ENCODE data around the gene GALNT4.

Gene GALNT4

DNA sequence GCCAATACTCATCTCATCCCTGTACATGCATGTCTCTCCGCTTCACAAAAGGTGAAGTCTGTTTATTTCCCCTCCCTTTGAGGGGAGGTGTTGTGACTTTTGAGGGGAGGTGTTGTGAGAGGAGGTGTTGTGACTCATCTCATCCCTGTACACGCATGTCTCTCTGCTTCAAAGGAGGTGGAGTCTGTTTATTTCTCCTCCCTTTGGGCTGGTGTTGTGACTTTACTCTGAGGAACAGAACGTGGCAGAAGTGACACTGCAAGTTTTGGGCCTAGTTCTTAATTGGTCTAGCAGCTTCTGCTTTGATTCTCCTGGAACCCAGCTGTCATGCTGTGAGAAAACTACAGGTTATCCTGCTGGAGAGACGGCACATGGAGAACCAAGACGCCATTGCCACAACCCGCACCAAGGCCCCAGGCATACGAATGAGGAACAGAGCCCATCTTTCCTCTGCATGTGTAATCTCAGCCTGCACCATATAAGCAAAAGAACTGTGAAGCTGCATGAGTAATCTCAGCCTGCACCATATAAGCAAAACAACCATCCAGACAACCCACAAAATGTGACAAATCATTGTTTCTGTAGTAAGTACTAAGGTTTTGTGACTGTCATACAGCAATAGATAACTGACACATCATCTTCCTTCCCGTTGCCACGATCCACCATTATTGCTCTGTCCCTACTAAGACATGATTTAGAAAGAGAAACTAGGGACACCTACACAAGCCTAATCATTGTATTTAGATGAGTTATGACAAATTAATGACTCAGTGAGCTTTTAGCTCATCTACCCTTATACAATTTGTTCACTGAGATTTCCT is 30.0 kb downstream of the GALNT4 start:
- in situ Hi-C loops (cut with MboI; ENCODE audit: low sequenced_read_pairs) = no loop called here

DNA sequence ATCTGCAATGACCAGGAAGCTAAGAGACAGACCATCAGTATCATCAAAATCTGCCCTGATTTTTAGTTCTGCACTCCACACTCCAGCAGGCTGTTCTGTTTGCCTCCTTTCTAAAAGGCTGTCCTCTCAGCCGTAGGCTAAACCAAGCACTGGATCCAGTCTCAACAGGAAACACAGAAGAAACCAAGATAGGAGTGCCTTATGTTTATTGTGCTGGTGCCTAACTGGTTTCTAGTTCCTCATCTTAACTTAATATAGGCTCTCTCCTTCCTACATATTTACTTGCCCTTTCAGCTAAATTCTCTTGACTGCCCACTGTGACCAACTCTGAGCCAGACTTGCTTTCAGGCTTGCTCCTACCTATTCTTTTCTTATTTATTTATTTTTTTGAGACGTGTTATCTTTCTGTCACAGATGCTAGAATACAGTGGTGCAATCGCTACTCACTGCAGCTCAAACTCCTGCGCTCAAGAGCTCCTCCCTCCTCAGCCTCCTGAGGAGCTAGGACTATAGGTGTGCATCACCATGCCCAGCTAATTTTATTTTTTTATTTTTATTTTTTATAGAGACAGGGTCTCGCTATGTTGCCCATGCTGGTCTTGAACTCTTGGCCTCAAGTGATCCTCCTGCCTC is 30.8 kb downstream of the GALNT4 start:
- in situ Hi-C loops (cut with MboI; ENCODE audit: low sequenced_read_pairs) = no loop called here

DNA sequence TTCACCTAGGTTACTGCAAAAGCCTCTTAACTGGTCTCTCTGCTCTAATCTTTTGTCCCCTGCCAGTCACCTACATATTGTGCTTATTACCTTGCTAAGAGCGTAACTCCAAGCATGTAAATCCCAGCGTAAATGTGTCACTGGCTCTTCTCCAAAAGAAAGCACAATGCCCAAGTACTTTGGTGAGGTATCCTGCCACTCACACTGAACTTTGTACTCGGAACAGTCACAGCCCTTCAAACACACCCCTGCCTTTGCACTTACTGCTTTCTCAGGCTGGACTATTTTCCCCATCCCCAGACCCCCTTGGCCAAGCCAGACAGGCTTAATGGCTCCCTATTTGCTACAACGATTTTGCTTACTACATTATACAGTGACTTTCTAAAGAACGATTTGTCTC is 31.7 kb downstream of the GALNT4 start:
- in situ Hi-C loops (cut with MboI; ENCODE audit: low sequenced_read_pairs) = no loop called here

DNA sequence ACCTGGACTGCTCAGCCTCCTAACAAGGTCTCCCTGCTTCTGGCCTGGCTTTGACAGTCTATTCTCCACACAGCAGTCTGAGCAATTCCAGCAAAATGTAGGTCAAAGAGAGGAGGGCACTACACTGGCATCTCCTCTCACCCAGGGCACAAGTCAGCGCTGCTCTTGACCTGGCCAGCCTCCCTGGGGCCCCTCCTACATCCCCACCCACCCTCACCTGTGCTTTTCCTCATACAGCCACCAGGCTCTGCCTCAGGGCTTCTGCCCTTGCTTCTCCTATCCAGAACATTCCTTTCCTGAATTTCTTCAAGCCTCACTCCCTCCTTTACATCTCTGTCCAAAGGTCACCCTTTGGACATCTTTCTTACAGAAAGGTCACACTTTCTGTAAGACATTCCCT is 33.7 kb downstream of the GALNT4 start:
- in situ Hi-C loops (cut with MboI; ENCODE audit: low sequenced_read_pairs) = no loop called here

DNA sequence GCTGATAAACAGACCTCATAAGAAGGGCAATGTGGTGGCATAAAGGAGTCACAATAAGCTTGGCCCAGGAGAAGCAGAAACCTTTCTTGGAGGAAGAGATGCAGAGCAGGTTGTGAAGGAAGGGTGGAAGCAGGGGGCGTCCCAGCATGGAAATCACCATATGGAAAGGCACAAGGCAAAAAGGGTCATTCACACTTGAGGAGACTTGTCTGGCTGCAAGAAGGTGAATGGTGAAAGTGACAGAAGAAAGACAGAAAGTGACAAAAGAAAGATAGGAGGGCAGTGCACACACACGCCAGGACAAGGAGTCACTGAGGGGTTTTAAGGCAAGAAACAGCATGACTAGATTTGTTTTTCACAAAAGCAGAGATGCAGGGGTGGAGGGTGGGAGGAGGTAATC is 38.3 kb downstream of the GALNT4 start:
- in situ Hi-C loops (cut with MboI; ENCODE audit: low sequenced_read_pairs) = no loop called here

DNA sequence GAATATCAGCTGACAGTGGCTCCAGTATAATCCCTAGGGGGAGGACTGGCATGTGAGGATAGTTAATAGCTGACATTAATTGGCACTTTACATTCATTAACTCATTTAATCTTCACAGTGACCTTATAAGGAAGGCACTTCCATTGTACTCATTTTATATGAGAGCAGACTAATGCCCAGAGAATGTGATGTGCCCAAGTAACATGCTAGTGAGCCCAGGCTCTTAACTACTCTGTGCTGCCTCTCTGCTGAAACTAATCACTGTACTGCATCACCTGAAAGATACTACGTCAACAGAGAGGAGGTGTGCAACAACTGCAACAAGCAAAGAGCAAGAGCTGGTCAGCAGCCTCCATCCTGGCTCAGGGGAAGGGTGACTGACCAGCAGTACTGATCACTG is 40.1 kb downstream of the GALNT4 start:
- in situ Hi-C loops (cut with MboI; ENCODE audit: low sequenced_read_pairs) = no loop called here

DNA sequence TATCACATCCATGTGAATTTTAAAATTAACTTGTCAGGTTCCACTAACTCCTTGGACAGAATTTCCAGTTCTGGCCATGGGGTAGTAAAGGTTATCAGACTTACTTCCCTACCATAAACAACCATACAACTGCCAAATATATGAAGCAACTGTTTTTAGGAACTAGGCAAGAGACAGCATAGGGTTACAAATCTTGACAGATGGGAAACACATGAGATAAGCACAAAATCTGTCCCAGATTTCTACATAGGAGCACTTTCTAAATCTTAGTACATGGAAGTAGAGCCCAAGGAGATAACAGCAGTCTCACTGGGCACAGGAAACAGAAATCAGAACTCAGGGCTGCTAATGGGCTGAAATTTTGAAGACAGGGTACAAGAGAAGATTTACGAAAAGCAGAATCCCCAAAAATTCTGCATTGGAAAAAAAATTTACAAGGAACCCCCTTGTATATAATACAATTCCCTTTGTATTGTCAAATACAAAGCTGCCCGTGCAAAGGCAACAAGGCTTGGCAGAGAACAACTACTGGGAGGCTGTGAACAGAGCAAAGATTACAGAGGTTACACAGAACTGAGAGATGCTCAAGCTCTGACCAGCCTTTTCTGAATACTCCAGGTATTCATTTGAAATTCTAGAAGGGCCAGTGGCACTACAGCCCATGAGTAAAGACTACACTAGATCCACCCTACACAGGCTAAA is 43.2 kb downstream of the GALNT4 start:
- in situ Hi-C loops (cut with MboI; ENCODE audit: low sequenced_read_pairs) = no loop called here

DNA sequence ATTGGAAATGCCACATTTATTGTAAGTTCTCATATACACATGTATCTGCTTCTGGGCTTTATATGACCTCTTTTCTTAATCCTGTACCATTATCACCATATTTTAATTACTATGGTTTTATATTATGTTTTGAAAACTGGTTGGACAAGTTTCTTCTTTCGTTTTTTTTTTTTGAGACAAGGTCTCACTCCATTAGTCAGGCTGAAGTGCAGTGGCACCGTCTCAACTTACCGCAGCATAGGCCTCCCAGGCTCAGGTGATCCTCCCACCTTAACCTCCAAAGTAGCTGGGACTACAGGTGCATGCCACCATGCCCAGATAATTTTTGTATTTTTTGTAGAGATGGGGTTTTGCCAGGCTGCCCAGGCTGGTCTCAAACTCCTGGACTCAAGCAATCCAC is 44.6 kb downstream of the GALNT4 start:
- in situ Hi-C loops (cut with MboI; ENCODE audit: low sequenced_read_pairs) = no loop called here

DNA sequence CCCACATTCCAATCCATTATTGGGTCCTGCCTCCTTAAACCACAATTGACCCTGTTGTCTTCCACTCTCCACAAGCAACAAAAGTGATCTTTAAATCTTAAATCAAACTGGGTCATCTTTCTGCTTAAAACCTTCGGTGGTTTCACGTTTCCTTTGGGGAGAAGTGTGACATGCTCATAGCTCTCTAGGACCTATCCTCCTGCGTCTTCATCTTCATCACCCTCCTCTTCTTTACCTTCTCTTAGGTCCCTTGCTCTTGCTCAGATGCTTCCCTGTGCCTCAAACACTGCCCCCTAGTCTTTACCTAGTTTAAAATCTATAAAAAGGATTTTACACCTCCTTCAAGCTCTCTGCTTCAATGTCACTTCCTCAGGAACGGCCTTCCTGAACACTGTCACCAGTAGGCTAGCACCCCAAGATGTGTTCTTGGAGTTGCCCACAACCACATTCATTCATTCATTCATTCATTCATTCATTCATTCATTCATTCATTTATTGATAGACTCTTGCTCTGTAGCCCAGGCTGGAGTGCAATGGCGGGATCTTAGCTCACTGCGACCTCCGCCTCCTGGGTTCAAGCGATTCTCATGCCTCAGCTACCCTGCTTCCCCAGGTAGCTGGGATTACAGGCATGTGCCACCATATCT is 46.8 kb downstream of the GALNT4 start:
- in situ Hi-C loops (cut with MboI; ENCODE audit: low sequenced_read_pairs) = no loop called here

DNA sequence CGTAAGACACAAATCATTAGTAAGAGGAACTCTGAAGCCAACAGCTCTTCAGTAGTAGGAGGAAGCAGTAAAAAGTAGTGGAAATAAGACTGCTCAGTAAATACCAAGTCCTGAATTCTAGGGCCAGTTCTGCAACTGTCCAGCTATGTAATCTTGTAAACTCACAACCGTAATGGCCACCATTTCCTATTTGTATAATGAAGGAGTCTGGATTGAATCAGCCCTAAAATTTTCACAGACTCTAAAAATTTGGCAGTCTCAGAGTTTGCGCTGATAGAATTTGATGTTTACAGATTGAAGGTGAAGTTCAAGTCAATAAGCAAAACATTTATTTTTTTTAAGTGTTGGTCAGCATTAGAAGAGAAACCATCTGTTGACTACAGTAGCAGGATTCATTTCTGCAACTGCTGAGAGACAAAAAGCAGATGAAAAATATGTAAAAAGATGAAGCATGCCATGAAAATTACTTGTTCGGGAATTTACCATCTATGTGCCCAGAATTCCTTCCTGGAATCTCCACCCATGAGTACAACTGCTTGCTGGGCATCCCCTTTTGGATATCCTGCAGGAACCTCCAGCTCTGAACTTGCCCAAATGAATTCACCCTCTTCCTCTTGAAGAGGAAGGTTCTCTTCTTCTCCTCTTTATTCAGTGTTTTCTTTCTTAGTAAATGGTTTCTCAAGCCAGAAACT is 47.5 kb downstream of the GALNT4 start:
- in situ Hi-C loops (cut with MboI; ENCODE audit: low sequenced_read_pairs) = no loop called here

DNA sequence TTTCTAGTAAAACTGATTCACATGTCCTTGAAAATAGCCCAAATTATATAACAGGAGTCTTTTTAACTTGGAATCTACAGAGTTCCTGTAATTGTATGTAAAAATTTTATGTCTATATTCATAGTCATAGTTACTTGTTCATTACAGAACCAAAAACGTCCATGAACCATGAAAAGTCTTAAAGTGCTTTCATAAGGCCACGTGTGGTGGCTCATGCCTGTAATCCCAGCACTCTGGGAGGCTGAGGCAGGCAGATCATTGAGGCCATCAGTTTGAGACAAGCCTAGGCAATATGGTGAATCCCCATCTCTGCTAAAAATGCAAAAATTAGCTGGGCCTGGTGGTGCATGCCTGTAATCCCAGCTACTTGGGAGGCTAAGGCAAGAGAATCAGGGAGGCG is 48.4 kb downstream of the GALNT4 start:
- in situ Hi-C loops (cut with MboI; ENCODE audit: low sequenced_read_pairs) = no loop called here

DNA sequence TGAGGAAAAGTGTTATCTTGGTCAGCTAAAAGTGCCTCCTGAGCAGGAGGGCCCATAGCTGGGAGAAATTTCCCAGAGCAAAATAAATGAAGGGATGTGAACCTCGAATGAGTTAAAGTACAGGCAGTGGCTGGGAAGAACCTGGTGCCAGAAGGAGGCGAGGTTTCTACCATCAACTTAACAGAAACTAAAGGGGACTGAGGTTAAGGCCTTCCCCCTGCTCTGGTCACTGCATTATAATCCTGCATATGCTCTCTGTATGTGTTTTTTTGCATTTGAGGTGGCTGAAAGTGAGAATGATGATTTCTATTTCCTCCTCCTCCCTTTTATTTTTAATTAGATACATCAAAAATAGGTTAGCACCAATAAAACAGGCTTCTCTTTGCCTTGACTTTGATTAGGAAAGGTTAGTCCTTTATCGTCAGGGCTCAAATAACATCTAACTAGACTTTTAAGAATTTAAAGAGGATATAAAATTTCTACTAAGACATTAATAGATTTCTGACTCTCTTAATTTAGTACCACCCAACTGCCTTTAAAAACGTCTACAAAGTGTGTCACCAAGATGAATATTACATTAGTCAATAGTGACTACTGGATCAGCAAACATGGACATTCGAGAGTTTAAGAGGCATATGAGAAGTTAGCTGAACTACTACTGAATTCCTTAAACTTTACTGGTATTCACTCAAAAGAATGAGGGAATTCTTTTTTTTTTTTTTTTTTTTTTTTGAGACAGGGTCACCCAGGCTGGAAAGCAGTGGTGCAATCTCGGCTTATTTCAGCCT is 49.2 kb downstream of the GALNT4 start:
- in situ Hi-C loops (cut with MboI; ENCODE audit: low sequenced_read_pairs) = no loop called here

DNA sequence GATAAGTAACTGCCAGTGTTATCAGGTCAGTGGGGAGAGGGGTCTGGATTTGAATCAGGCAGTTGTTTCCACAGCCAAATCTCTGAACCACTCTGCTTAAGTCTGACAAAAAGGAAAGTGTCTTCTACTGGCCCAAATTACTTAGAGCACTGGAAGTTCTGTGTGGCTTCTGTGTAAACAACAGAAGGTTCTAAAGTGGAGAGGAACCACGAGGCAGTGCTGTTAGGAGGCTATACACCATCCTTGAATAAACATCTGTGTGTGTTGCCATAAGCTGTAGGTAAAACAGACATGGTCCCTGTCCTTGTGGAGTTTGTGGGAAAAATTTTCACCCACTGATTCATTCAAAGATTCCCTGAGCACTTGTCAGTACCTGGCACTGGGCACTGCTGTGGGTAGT is 50.0 kb downstream of the GALNT4 start:
- in situ Hi-C loops (cut with MboI; ENCODE audit: low sequenced_read_pairs) = no loop called here

Data from hTERT RPE-1 (cell line).